ENCODE results near the gene PACS2. TPM values are rescaled to one million over a fixed set of nuclear protein-coding genes. Genes with fewer than 3 reads are reported as not detected.

Gene PACS2
- total RNA-seq, 2 experiments from 2014 or later, result 33.2 to 33.8 TPM

DNA sequence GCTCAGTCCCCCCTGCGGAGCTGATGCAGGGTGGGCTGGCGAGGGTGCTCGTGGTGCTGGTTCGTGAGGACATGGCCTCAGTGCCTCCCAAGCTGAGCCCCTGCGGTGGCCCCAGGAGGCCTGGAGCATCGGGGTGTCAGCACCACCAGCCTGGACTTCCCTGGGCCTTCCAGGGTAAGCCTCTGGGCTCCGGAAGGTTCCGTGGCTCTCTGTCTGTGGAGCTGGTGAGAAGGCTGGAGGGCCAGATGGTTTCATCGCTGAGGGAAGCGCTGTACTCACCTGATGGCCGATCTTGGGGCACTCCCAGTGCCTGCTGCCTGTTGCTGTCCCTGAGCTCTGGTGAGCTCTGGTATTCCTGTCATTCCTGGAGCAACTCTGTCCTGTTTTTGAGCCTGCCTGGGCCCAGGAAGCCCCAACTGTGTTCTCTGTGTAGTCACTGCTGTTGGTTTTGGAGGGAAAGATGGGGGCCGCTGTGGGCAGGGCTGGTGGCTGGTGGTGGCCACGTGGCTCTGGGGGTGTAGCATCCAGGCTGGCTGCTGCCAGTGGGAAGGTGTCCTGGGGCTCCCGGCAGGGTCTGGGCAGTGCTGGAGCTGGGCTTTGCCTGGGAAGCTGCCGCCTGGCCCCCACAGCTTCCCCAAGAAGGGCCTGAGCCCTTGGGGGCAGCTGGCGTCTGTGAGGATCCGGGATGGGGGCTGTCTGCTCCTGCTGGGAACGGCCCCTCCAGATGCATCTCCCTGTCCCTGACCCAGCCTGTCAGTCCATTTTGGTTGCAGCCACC is 123.4 kb downstream of the PACS2 start:
- CTCF ChIA-PET, result no interaction called here
- POLR2A ChIA-PET, result no interaction called here

DNA sequence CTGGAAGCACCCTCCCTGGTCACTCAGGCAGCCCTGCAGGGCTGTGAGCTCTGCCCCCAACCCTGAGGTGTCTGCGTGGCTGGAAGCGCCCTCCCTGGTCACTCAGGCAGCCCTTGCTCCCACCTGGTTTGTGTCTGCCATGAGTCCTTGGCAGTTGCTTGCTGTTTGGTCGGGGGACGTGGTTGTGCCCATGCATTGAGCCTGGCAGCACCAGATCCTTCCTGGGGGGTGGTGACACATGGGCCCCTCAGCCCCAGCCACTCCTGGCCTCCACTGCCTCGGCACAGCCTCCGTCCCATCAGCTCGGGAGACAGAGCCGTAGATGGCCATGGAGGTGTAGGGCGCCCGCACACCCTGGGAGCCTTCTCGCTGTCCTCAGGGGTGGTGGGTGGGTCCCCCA is 124.6 kb downstream of the PACS2 start:
- ChIA-PET POLR2A (no interaction called here), CTCF (interaction anchor here (2.0 kb wide), 1 partner anchor 68 kb away, joined by 5 read pairs; no protein-coding TSS in a partner anchor)

DNA sequence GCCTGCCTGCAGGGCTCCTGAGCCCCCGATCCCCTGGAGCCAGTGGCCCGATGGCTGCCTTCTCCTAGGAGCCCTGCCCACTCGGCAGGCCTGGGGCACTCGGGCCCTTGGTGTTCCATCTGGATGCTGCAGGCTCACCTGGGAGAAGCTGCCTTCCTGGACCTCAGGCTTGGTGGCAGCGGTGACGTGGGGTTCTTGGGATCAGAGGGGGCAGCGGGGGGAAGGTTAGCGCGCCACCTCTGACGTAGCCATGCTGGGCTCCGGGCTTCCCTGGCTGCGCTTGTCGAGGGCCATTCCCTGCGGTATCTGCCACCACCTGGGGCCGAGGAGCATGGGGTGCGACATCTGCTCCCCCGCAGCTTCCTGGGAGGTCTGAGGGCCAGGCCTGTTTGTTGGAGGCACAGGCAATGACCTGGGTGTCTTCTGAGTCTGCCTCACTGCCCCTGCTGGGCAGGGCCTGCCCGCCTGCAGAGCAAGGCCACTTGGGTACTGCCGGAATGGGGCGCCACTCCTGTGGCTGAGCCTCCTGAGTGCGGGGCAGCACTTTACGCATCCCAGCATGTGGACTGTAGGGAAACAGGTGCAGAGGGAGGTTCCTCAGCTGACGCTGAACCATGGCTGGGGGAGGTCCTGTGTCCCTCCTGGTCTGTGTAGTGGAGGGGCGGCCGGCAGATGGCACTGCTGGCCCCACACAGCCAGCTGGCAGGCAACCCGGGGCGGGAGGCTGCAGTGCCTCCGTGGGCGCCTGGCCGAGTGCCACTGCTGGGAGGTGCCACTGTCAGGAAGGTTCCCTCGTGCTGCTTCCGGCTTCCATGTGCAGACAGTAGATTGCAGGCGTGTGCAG is 125.4 kb downstream of the PACS2 start:
- ChIA-PET CTCF (interaction anchor here (1.3 to 2.0 kb wide), 2 partner anchors 41 to 69 kb away, joined by 3 to 5 read pairs; no protein-coding TSS in a partner anchor), POLR2A (no interaction called here)

DNA sequence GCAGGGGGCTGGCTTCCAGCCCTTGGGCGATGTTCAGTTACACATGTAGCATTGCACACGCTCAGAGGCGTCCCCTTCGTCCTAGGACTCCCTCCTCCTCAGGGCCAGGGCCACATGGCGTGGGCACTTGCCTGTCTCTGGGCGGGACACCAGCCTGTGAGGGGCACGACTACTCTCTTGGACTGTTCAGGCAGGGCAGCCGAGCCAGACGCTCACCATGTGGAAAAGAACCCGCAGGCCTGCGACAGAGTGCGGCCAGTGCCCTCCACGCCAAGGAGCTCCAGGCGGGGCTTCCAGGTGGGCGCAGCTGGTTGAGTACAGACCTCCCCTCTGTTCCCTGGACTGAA is 126.0 kb downstream of the PACS2 start:
- POLR2A ChIA-PET, result no interaction called here
- CTCF ChIA-PET, result interaction anchor here (1.3 to 2.0 kb wide), 2 partner anchors 42 to 70 kb away, joined by 3 to 5 read pairs; no protein-coding TSS in a partner anchor

DNA sequence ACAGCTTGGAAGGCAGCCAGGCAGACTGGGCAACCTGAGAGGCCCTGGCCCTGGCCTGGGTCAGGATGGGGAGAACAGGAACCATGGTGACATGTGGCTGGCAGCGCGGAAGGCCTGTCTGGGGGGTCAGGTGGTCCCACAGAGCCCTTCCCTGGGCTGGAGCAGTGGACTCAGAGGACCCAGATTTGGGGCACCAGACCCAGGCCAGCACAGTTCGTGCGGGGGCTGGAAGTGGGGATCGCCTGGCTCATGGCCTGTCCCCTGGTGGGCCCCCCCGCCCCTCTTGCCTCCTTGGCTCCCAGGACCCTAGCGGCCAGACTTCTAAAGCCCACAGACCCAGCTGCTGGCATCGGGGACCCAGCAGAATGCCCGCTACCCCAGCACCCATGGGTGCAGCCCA is 126.4 kb downstream of the PACS2 start:
- CTCF ChIA-PET, result interaction anchor here (1.3 to 2.0 kb wide), 2 partner anchors 42 to 70 kb away, joined by 3 to 5 read pairs; no protein-coding TSS in a partner anchor
- POLR2A ChIA-PET, result no interaction called here

DNA sequence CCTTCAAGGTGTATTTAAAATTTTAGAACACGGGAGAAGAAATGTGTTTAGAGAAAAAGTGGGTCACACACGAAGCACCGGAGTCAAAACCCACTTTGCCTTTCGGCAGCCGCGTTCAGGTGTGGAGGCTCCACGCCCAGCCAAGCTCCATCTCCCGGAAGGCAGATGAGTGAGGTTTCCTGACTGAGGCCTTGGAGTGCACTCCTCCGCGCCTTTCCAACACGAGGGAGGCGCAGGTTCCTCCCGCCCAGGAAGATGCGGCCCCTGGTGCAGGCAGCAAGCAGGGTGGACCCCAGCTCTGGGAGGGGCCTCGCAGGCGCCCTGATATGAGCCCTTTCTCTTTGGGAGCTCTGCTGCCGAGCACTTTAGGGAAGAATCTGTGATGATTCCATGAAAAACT is 127.6 kb downstream of the PACS2 start:
- ChIA-PET POLR2A (no interaction called here), CTCF (no interaction called here)

DNA sequence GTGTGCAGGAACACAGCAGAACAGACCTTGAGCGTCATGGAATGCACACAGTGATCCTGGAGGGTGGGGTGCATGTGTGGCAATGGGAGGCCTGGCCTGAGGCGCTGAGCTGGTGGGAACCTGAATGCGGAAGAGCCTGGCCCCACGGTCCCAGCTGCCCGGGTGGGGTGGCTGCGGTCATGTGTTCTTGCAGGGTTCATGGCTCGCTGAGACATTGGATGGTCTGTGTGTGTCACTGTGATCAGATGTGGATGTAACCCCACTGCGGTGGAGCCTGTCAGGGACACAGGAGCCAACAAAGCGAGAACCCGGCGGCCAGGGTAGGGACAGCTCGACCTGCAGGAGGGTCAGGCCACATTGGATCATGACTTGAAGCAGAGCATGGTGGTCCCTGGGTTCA is 128.3 kb downstream of the PACS2 start:
- ChIA-PET CTCF (no interaction called here), POLR2A (no interaction called here)

DNA sequence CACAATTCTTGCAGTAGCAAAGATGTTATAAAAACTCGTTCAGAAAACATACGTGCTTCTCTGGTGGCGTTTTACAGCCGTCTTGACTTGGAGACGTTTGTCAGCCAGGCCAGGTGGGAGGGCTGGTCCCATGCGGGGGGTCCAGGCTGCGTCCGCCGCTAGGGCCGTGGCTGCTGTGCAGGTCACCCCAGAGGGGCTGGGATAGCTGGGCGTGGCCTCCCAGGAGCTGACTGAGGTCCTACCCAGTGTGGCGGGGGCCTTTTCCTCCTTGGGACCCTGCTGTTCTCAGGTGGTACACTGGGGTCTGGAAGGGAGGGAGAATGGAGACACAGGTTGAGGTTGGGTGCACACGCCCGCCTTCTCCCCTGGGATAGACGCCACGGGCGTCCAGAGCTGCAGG is 130.3 kb downstream of the PACS2 start:
- POLR2A ChIA-PET, result no interaction called here
- CTCF ChIA-PET, result interaction anchor here (1.4 kb wide), 1 partner anchor 10 kb away, joined by 3 read pairs; no protein-coding TSS in a partner anchor

DNA sequence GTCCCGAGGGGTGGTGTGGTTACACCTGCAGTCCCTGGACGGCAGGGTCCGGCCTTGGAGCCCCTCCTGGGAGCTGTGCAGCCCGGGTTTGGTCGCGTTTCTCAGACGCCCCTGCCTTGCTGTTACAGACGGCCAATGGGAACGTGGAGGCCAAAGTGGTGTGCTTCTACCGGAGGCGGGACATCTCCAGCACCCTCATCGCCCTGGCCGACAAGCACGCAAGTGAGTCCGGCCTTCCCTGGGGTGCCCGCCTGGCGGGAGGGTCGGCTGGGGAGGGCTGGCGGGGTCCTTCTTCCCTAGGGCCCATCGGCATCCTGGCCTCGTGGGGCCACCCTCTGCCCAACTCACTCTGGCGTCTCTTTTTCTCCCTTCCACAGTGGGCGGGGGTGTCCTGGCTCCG is 130.7 kb downstream of the PACS2 start:
- POLR2A ChIA-PET, result no interaction called here
- CTCF ChIA-PET, result interaction anchor here (1.4 kb wide), 1 partner anchor 10 kb away, joined by 3 read pairs; no protein-coding TSS in a partner anchor

DNA sequence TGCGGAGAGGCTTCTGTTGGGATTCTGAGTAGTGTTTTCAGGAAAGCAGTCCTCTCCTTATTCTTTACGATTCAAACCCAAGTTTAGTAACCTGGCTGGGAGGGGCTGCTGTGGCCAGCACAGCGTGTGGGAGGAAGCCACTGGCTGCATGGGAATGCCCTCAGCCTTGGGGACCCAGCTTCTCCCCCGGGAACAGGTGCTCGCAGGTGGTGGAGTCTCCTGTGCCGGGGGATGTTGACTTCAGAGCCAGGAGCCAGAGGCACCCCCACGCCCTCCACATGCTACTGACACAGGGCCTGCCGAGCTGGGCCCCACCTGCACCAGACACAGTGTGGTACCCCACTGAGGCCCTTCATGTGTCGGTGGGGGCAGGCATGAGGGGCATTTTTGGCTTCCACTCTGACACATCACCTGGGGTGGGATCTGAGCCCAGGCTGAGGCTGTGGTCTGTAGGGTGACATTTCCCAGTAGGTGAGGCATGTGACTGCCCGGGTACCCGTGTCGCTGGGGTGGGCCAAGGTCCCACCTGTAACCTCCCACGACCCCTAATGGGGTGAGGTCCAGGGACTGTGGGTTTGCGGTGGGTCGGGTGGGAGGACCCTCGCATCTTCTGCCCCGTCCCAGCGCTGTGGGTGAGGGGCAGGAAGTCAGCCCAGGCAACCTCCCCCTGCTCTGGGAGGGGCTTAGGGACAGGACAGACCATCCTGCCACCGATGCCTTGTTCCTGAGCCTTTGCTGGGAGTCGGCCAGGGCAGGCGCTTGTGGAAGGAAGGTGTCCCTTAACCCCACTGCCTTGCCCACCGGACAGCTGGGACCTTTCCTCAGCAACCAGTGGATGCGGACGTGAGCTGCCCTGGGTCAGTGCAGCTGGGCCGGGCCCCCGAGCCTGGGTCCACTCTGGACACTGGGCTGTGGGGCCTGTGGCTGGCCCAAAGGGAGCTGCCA is 131.6 kb downstream of the PACS2 start:
- POLR2A ChIA-PET, result no interaction called here
- CTCF ChIA-PET, result interaction anchor here (1.2 to 1.4 kb wide), 2 partner anchors 11 to 35 kb away, joined by 3 read pairs; no protein-coding TSS in a partner anchor

DNA sequence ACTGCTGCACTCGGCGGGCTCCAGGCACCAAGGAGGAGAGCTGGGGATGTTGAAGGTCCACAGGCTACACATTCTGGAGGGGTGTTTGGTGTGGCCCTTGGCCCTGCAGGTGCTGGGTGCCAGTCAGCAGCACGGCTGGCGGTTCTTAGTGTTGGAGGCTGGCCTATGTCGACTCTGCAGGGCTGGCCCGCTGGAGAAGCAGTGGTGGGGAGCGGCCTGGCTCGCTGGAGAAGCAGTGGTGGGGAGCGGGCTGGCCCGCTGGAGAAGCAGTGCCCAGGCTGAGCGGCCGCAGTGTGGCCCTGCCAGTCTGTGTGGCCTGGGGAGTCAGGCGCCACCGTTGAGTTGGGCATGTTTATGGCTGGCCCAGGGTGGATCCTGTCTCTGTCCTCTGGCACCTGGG is 132.4 kb downstream of the PACS2 start:
- CTCF ChIA-PET, result interaction anchor here (1.2 kb wide), 1 partner anchor 34 kb away, joined by 3 read pairs; no protein-coding TSS in a partner anchor

More for the DNA sequence above, 132.4 kb downstream of the PACS2 start:
- POLR2A ChIA-PET, result no interaction called here

Other genes starting within 250 kb of the PACS2 start
- 10 to 100 TPM; 41.4 to 42.8 TPM for gene GPR132, start 249.3 kb upstream of the PACS2 start, total RNA-seq
- 1 to 10 TPM; 1.3 to 1.7 TPM for gene JAG2, start 146.0 kb upstream of the PACS2 start, total RNA-seq
- 1 to 10 TPM; 8.4 to 8.5 TPM for gene NUDT14, start 133.4 kb upstream of the PACS2 start, total RNA-seq
- 10 to 100 TPM; 44.7 to 48.3 TPM for gene BTBD6, start 66.2 kb upstream of the PACS2 start, total RNA-seq
- gene BRF1, start 13.7 kb upstream of the PACS2 start, total RNA-seq, result 10 to 100 TPM; 27.8 to 29.7 TPM
- gene TEX22, start 83.8 kb downstream of the PACS2 start, total RNA-seq, result 1 to 10 TPM in 1 of 2 experiments, under 1 TPM in 1; 0.99 to 2.4 TPM
- gene MTA1, start 105.1 kb downstream of the PACS2 start, total RNA-seq, result 100 to 1,000 TPM; 147 to 156 TPM
- 1 to 10 TPM; 1.0 to 1.2 TPM for gene CRIP2, start 160.1 kb downstream of the PACS2 start, total RNA-seq
- gene CRIP1, start 172.1 kb downstream of the PACS2 start, total RNA-seq, result 100 to 1,000 TPM; 285 to 286 TPM
- 10 to 100 TPM; 45.5 to 46.9 TPM for gene TEDC1, start 176.5 kb downstream of the PACS2 start, total RNA-seq
- gene TMEM121, start 211.8 kb downstream of the PACS2 start, total RNA-seq, result 10 to 100 TPM; 16.4 to 18.3 TPM

Data from activated CD8-positive, alpha-beta memory T cell treated with anti-CD3 and anti-CD28 coated beads for 36 hours (primary cell).